ENCODE measurements around the gene AGTPBP1. TPM values are rescaled to one million over a fixed set of nuclear protein-coding genes. Genes with fewer than 3 reads are reported as not detected.

AGTPBP1 gene
- total RNA-seq, 1 donor = 6.9 TPM

GRCh38 chr9:85522459-85523092, 219.2 kb downstream of the AGTPBP1 start:
- peak overlapping the region; percentile 33 for H3K4me3 ChIP-seq (ENCODE audit: low read depth, low read length)
- no peak for TF ChIP-seq CTCF (IDR thresholded peaks at IDR 0.05; ENCODE audit: insufficient read depth, low read depth, low read length)
- peak; percentile 6 for DNase-seq (ENCODE audit: low read depth)

GRCh38 chr9:85521371-85522197, 220.2 kb downstream of the AGTPBP1 start:
- no peak for DNase-seq (ENCODE audit: low read depth)
- TF ChIP-seq CTCF (IDR thresholded peaks at IDR 0.05; ENCODE audit: insufficient read depth, low read depth, low read length) = no peak
- H3K4me3 ChIP-seq (ENCODE audit: low read depth, low read length) = no peak overlapping the region

GRCh38 chr9:85516976-85517637, 224.6 kb downstream of the AGTPBP1 start:
- TF ChIP-seq CTCF (IDR thresholded peaks at IDR 0.05; ENCODE audit: insufficient read depth, low read depth, low read length) = no peak
- DNase-seq (ENCODE audit: low read depth) = no peak
- no peak overlapping the region for H3K4me3 ChIP-seq (ENCODE audit: low read depth, low read length)

- DNase-seq (ENCODE audit: low read depth) = no peak
Observed at GRCh38 chr9:85516455-85516854, 225.3 kb downstream of the AGTPBP1 start.

GRCh38 chr9:85515021-85515420, 226.7 kb downstream of the AGTPBP1 start:
- DNase-seq (ENCODE audit: low read depth) = no peak
- no peak for TF ChIP-seq CTCF (IDR thresholded peaks at IDR 0.05; ENCODE audit: insufficient read depth, low read depth, low read length)
- H3K4me3 ChIP-seq (ENCODE audit: low read depth, low read length) = no peak overlapping the region

More at GRCh38 chr9:85516455-85516854, 225.3 kb downstream of the AGTPBP1 start:
- no peak overlapping the region for H3K4me3 ChIP-seq (ENCODE audit: low read depth, low read length)
- TF ChIP-seq CTCF (IDR thresholded peaks at IDR 0.05; ENCODE audit: insufficient read depth, low read depth, low read length) = no peak

- no peak overlapping the region for H3K4me3 ChIP-seq (ENCODE audit: low read depth, low read length)
- DNase-seq (ENCODE audit: low read depth) = no peak
- no peak for TF ChIP-seq CTCF (IDR thresholded peaks at IDR 0.05; ENCODE audit: insufficient read depth, low read depth, low read length)
Observed at GRCh38 chr9:85514256-85514655, 227.5 kb downstream of the AGTPBP1 start.
